NK-92 treated with Interleukin-12 subunit alpha and Interleukin-12 subunit beta, amount 100 ng/mL, for 24 hours (cell line): ENCODE results near the gene UBAC2.

ENCODE experiments used
- DNase-seq: peaks from one replicate; lab custom pipeline; 2025; lab: John Stamatoyannopoulos, UW

The UBAC2 gene

GRCh38 chr13:99357131-99357596 lies 156.5 kb downstream of the UBAC2 start:
- DNase-seq, result no peak

GRCh38 chr13:99357941-99358340 lies 157.3 kb downstream of the UBAC2 start:
- DNase-seq, result no peak

- DNase-seq, result no peak
Measured at GRCh38 chr13:99359528-99359927, 158.9 kb downstream of the UBAC2 start.

GRCh38 chr13:99360696-99361095 lies 160.0 kb downstream of the UBAC2 start:
- no peak for DNase-seq

- DNase-seq, result no peak
Measured at GRCh38 chr13:99361197-99361596, 160.5 kb downstream of the UBAC2 start.

- no peak for DNase-seq
Measured at GRCh38 chr13:99362362-99362761, 161.7 kb downstream of the UBAC2 start.

GRCh38 chr13:99363391-99363790 lies 162.7 kb downstream of the UBAC2 start:
- no peak for DNase-seq

GRCh38 chr13:99363949-99364348 lies 163.3 kb downstream of the UBAC2 start:
- DNase-seq, result no peak

GRCh38 chr13:99366075-99366987 lies 165.7 kb downstream of the UBAC2 start:
- no peak for DNase-seq

GRCh38 chr13:99367106-99367616 lies 166.5 kb downstream of the UBAC2 start:
- DNase-seq, result no peak

GRCh38 chr13:99367663-99368448 lies 167.2 kb downstream of the UBAC2 start:
- no peak for DNase-seq

- no peak for DNase-seq
Measured at GRCh38 chr13:99370481-99371275, 170.0 kb downstream of the UBAC2 start.

- no peak for DNase-seq
Measured at GRCh38 chr13:99371956-99372355, 171.3 kb downstream of the UBAC2 start.

- DNase-seq, result no peak
Measured at GRCh38 chr13:99373436-99373835, 172.8 kb downstream of the UBAC2 start.

- no peak for DNase-seq
Measured at GRCh38 chr13:99374169-99374991, 173.7 kb downstream of the UBAC2 start.

GRCh38 chr13:99374994-99375737 lies 174.5 kb downstream of the UBAC2 start:
- DNase-seq, result no peak

GRCh38 chr13:99375738-99376080 lies 175.1 kb downstream of the UBAC2 start:
- DNase-seq, result no peak

- no peak for DNase-seq
Measured at GRCh38 chr13:99376132-99376531, 175.5 kb downstream of the UBAC2 start.

- no peak for DNase-seq
Measured at GRCh38 chr13:99376924-99377323, 176.3 kb downstream of the UBAC2 start.

- no peak for DNase-seq
Measured at GRCh38 chr13:99377641-99378040, 177.0 kb downstream of the UBAC2 start.
